ENCODE data around the gene ZNF44. TPM values are rescaled to one million over a fixed set of nuclear protein-coding genes. Genes with fewer than 3 reads are reported as not detected.

ZNF44 gene
- total RNA-seq, 1 donor from 2014 or later = 5.3 TPM

DNA sequence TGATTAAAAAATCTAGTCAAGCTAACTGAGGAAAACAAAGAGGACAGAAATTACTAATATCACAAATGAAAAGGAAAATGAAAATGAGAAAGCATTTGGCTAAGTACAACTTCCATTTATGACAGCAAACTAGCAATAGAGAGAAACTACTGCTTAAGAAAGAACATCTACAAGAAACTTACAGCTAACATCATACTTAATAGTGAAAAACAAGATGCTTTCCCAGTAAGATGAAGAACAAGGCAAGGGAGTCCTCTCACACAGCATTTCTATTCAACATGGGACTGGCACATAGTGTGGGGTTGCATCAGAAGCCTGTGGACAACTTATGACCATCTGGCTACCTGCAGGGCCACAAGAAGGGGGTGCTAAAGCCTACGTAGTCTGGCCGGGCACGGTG, 39.3 kb downstream of the ZNF44 start:
- Histone ChIP-seq H3K4me3 (ENCODE audit: low read depth, low read length) (no peak overlapping the region), H3K36me3 (ENCODE audit: control insufficient read depth, insufficient read depth, low read length) (no peaks in the 10 kb centered on the region), H3K27me3 (ENCODE audit: control insufficient read depth, insufficient read depth, low read length) (no peaks in the 10 kb centered on the region)
- TF ChIP-seq, protein P1, sequence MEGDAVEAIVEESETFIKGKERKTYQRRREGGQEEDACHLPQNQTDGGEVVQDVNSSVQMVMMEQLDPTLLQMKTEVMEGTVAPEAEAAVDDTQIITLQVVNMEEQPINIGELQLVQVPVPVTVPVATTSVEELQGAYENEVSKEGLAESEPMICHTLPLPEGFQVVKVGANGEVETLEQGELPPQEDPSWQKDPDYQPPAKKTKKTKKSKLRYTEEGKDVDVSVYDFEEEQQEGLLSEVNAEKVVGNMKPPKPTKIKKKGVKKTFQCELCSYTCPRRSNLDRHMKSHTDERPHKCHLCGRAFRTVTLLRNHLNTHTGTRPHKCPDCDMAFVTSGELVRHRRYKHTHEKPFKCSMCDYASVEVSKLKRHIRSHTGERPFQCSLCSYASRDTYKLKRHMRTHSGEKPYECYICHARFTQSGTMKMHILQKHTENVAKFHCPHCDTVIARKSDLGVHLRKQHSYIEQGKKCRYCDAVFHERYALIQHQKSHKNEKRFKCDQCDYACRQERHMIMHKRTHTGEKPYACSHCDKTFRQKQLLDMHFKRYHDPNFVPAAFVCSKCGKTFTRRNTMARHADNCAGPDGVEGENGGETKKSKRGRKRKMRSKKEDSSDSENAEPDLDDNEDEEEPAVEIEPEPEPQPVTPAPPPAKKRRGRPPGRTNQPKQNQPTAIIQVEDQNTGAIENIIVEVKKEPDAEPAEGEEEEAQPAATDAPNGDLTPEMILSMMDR (IDR thresholded peaks at IDR 0.05; ENCODE audit: insufficient read depth, low read length, poor library complexity, severe bottlenecking) = no peak
- no peak for DNase-seq (ENCODE audit: low read depth)

DNA sequence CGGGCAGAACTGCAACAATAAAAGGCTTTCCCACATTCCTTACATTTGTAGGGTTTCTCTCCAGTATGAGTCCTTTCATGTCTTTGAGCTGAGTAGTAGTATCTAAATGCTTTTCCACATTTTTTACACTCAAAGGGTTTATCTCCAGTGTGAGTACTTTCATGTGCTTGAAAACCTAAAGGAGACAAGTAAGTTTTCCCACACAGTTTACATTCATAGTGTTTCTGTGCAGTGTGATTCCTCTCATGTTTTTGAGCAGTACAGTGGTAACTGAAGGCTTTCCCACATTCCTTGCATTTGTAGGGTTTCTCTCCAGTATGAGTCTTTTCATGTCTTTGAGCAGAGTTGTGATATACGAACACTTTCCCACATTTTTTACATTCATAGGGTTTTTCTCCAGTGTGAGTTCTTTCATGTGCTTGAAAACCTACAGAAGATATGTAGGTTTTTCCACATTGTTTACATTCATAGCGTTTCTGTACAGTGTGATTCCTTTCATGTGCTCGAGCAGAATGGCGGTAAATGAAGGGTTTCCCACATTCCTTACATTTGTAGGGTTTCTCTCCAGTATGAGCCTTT, 47.0 kb downstream of the ZNF44 start:
- no peak overlapping the region for H3K4me3 ChIP-seq (ENCODE audit: low read depth, low read length)
- H3K27me3 ChIP-seq (ENCODE audit: control insufficient read depth, insufficient read depth, low read length) = no peaks in the 10 kb centered on the region
- TF ChIP-seq, protein P1 (IDR thresholded peaks at IDR 0.05; ENCODE audit: insufficient read depth, low read length, poor library complexity, severe bottlenecking) = no peak

DNA sequence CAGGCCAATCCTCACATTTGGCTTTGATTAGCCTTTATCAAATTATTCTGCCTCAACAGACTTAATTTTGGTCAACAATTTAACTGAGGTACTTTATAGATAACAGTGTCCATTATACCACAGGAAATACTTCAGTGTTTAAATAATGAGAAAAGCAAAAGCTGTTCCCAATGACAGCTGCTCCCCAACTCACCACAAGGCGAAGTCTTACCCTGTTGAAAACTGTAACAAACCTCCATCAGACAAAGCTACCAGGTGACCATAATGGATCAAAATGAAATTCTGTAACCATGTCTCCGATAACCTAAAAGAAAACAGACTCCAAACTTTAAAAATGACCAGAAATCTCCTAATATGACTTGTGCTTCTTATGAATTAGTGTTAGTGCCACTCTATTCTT, 50.3 kb downstream of the ZNF44 start:
- no peak for DNase-seq (ENCODE audit: low read depth)
- H3K4me3 ChIP-seq (ENCODE audit: low read depth, low read length) = no peak overlapping the region
- H3K36me3 ChIP-seq (ENCODE audit: control insufficient read depth, insufficient read depth, low read length) = no peaks in the 10 kb centered on the region
- TF ChIP-seq, protein P1 (IDR thresholded peaks at IDR 0.05; ENCODE audit: insufficient read depth, low read length, poor library complexity, severe bottlenecking) = no peak
- H3K27me3 ChIP-seq (ENCODE audit: control insufficient read depth, insufficient read depth, low read length) = no peaks in the 10 kb centered on the region

More for the DNA sequence above, 47.0 kb downstream of the ZNF44 start:
- no peaks in the 10 kb centered on the region for H3K36me3 ChIP-seq (ENCODE audit: control insufficient read depth, insufficient read depth, low read length)
- no peak for DNase-seq (ENCODE audit: low read depth)

DNA sequence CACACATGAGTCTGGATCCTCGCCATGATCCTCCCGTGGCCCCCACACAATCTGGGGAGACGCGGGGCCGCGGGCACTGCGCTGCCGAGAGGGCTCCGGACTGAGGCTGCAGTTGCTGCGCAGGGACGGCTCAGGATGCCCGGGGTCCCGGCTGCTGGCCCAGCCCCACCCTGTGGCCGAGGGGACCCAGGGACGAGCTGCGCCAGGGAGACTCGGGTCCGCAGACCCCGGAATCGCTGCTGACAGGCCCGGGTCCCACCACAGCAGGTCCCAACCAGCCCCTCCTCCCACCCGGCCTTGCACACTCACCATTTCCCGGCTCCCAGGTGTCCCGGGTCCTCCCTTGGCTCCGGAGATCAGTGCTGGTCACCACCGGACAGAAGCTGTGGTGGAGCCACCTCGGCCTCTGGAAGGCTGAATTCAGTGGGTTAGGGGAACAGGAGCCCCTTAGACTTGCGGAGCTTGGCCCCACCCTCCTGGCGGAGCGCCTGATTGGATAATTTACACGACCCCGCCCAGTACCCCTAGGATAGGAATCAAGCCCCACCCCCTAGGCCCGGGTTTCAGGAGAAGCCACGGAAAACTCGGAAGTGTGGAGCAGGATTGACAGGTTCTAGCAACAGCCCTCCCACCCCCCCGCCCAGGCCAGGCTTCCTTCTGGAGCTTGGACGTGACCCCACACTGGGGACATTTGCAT, 57.4 kb downstream of the ZNF44 start:
- TF ChIP-seq, protein P1 (IDR thresholded peaks at IDR 0.05; ENCODE audit: insufficient read depth, low read length, poor library complexity, severe bottlenecking) = no peak
- Histone ChIP-seq H3K27me3 (ENCODE audit: control insufficient read depth, insufficient read depth, low read length) (no peaks in the 10 kb centered on the region), H3K36me3 (ENCODE audit: control insufficient read depth, insufficient read depth, low read length) (no peaks in the 10 kb centered on the region), H3K4me3 (ENCODE audit: low read depth, low read length) (no peak overlapping the region)
- no peak for DNase-seq (ENCODE audit: low read depth)

DNA sequence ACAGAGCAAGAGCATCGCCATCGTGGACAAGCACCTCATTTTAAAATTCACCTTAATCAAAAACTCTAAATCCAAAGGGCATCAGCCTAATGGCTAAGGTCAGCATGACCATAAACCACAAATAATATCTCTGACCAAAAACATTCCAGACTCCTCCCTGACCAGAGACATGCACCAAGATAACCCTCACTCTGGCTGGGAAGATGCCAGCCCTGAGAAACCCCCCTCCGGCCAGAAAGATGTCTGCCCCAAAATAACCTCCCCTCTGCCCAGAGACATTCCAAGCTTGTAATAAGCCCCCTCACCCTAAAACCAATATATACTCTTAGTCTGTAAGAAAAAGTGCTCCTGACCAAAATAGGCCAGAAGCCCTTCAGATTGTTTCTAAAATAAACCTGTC, 61.7 kb downstream of the ZNF44 start:
- DNase-seq (ENCODE audit: low read depth) = no peak
- no peak overlapping the region for H3K4me3 ChIP-seq (ENCODE audit: low read depth, low read length)
- TF ChIP-seq, protein P1 (IDR thresholded peaks at IDR 0.05; ENCODE audit: insufficient read depth, low read length, poor library complexity, severe bottlenecking) = no peak
- H3K36me3 ChIP-seq (ENCODE audit: control insufficient read depth, insufficient read depth, low read length) = no peaks in the 10 kb centered on the region
- no peaks in the 10 kb centered on the region for H3K27me3 ChIP-seq (ENCODE audit: control insufficient read depth, insufficient read depth, low read length)
